Activated CD4-positive, alpha-beta T cell treated with anti-CD3 and anti-CD28 coated beads for 1 hour (primary cell): Measurements from ENCODE around the gene LILRB1.
"Not testable (repeated sequence)": the region's sequence is repeated elsewhere in the genome, so short reads cannot be mapped to it uniquely, and the experiment has no call there.

ENCODE experiments used
- DNase-seq: peaks from one replicate; pipeline ENCODE4 v3.0.0-alpha.2; 2020

The LILRB1 gene

GRCh38 chr19:54667217-54667616, 36.9 kb downstream of the LILRB1 start:
- no peak for DNase-seq

GRCh38 chr19:54668353-54668752, 38.1 kb downstream of the LILRB1 start:
- DNase-seq = no peak

GRCh38 chr19:54670576-54671357, 40.5 kb downstream of the LILRB1 start:
- DNase-seq = no peak

GRCh38 chr19:54673222-54673621, 42.9 kb downstream of the LILRB1 start:
- DNase-seq = no peak

GRCh38 chr19:54674021-54674617, 43.8 kb downstream of the LILRB1 start:
- no peak for DNase-seq

GRCh38 chr19:54676210-54676834, 46.0 kb downstream of the LILRB1 start:
- not testable (repeated sequence) for DNase-seq

- no peak for DNase-seq
Measured at GRCh38 chr19:54677217-54677616, 46.9 kb downstream of the LILRB1 start.

GRCh38 chr19:54681596-54681995, 51.3 kb downstream of the LILRB1 start:
- DNase-seq = not testable (repeated sequence)

GRCh38 chr19:54682306-54682856, 52.1 kb downstream of the LILRB1 start:
- no peak for DNase-seq

GRCh38 chr19:54684527-54684926, 54.2 kb downstream of the LILRB1 start:
- DNase-seq = no peak
